ENCODE results near the gene ADGRV1. TPM values are rescaled to one million over a fixed set of nuclear protein-coding genes. Genes with fewer than 3 reads are reported as not detected.
"Not testable (repeated sequence)": the region's sequence is repeated elsewhere in the genome, so short reads cannot be mapped to it uniquely, and the experiment has no call there.

Gene ADGRV1
- total RNA-seq, 2 donors from 2014 or later: 16.4 to 20.9 TPM

- TF ChIP-seq POLR2A (IDR thresholded peaks at IDR 0.05) (no peak), POLR2AphosphoS5 (IDR thresholded peaks at IDR 0.05) (no peak)
- TF ChIP-seq, protein P1, sequence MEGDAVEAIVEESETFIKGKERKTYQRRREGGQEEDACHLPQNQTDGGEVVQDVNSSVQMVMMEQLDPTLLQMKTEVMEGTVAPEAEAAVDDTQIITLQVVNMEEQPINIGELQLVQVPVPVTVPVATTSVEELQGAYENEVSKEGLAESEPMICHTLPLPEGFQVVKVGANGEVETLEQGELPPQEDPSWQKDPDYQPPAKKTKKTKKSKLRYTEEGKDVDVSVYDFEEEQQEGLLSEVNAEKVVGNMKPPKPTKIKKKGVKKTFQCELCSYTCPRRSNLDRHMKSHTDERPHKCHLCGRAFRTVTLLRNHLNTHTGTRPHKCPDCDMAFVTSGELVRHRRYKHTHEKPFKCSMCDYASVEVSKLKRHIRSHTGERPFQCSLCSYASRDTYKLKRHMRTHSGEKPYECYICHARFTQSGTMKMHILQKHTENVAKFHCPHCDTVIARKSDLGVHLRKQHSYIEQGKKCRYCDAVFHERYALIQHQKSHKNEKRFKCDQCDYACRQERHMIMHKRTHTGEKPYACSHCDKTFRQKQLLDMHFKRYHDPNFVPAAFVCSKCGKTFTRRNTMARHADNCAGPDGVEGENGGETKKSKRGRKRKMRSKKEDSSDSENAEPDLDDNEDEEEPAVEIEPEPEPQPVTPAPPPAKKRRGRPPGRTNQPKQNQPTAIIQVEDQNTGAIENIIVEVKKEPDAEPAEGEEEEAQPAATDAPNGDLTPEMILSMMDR (IDR thresholded peaks at IDR 0.05): no peak
- intact Hi-C loops (cut with DNase I): no loop called here
Observed at GRCh38 chr5:90581956-90582355, 23.4 kb downstream of the ADGRV1 start.

GRCh38 chr5:90585337-90585986 lies 26.9 kb downstream of the ADGRV1 start:
- intact Hi-C loops (cut with DNase I): no loop called here
- H3K4me3 ChIP-seq: no peak overlapping the region
- TF ChIP-seq POLR2AphosphoS5 (IDR thresholded peaks at IDR 0.05) (no peak), POLR2A (IDR thresholded peaks at IDR 0.05) (no peak)
- TF ChIP-seq, protein P1 (IDR thresholded peaks at IDR 0.05): no peak
- H3K27ac ChIP-seq: no peak overlapping the region
- no peaks in the 10 kb centered on the region for H3K4me1 ChIP-seq (replicated peaks)
- no peaks in the 10 kb centered on the region for H3K27me3 ChIP-seq (replicated peaks; ENCODE audit: insufficient read depth)
- 76% methylated on average over 7 of the region's 7 CpGs for WGBS
- no peak for DNase-seq (ENCODE audit: low spot score)
- H3K36me3 ChIP-seq: no peaks in the 10 kb centered on the region
- no peaks in the 10 kb centered on the region for H3K9me3 ChIP-seq

More at GRCh38 chr5:90581956-90582355, 23.4 kb downstream of the ADGRV1 start:
- Histone ChIP-seq H3K4me1 (replicated peaks) (no peaks in the 10 kb centered on the region), H3K27me3 (replicated peaks; ENCODE audit: insufficient read depth) (no peaks in the 10 kb centered on the region), H3K9me3 (no peaks in the 10 kb centered on the region), H3K4me3 (no peak overlapping the region), H3K36me3 (no peaks in the 10 kb centered on the region), H3K27ac (no peak overlapping the region)
- no peak for DNase-seq (ENCODE audit: low spot score)
- WGBS: 84% methylated on average over 2 of the region's 2 CpGs

DNA sequence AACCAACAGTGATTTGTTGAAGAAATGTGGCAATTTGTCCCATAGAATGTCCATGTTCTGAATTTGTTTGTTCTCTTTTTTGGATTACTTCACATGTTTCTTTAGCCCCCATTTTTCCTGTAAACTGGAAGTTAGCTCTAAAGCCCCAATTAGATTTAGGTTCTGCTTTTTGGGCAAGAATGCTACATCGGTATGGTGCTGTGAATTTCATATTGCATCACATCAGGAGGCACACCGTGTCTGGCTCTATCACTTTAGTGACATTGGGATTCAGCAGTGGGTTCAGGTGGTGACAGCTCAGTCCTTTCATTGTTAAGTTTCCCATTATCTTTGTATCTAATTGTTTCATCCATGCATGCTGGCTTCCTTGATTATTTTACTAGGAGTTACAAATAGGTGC lies 27.9 kb downstream of the ADGRV1 start:
- no peaks in the 10 kb centered on the region for H3K9me3 ChIP-seq
- H3K27me3 ChIP-seq (replicated peaks; ENCODE audit: insufficient read depth): no peaks in the 10 kb centered on the region
- H3K4me3 ChIP-seq: no peak overlapping the region
- 85% methylated on average over 2 of the region's 2 CpGs for WGBS
- no peak for DNase-seq (ENCODE audit: low spot score)
- H3K27ac ChIP-seq: no peak overlapping the region
- intact Hi-C loops (cut with DNase I): no loop called here
- H3K4me1 ChIP-seq (replicated peaks): no peaks in the 10 kb centered on the region
- no peak for TF ChIP-seq POLR2A (IDR thresholded peaks at IDR 0.05)
- TF ChIP-seq, protein P1 (IDR thresholded peaks at IDR 0.05): no peak
- no peak for TF ChIP-seq POLR2AphosphoS5 (IDR thresholded peaks at IDR 0.05)
- H3K36me3 ChIP-seq: no peaks in the 10 kb centered on the region

GRCh38 chr5:90590170-90590569 lies 31.6 kb downstream of the ADGRV1 start:
- Histone ChIP-seq H3K4me3 (no peak overlapping the region), H3K9me3 (no peaks in the 10 kb centered on the region), H3K36me3 (no peaks in the 10 kb centered on the region), H3K27ac (no peak overlapping the region), H3K27me3 (replicated peaks; ENCODE audit: insufficient read depth) (no peaks in the 10 kb centered on the region), H3K4me1 (replicated peaks) (no peaks in the 10 kb centered on the region)
- WGBS: 91% methylated on average over 3 of the region's 3 CpGs
- intact Hi-C loops (cut with DNase I): no loop called here
- TF ChIP-seq POLR2AphosphoS5 (IDR thresholded peaks at IDR 0.05) (no peak), POLR2A (IDR thresholded peaks at IDR 0.05) (no peak)
- TF ChIP-seq, protein P1 (IDR thresholded peaks at IDR 0.05): no peak
- DNase-seq (ENCODE audit: low spot score): no peak

DNA sequence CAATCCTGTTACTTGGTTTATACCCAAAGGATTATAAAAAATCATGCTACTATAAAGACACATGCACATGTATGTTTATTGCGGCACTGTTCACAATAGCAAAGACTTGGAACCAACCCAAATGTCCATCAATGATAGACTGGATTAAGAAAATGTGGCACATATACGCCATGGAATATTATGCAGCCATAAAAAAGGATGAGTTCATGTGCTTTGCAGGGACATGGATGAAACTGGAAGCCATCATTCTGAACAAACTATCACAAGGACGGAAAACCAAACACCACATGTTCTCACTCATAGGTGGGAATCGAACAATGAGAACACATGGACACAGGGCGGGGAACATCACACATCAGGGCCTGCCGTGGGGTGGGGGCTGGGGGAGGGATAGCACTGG lies 34.5 kb downstream of the ADGRV1 start:
- H3K27ac ChIP-seq; intact Hi-C loops (cut with DNase I); H3K4me1 ChIP-seq (replicated peaks); H3K9me3 ChIP-seq; DNase-seq (ENCODE audit: low spot score); H3K27me3 ChIP-seq (replicated peaks; ENCODE audit: insufficient read depth); H3K4me3 ChIP-seq; H3K36me3 ChIP-seq: not testable (repeated sequence)
- WGBS: 94% methylated on average over 6 of the region's 6 CpGs

- H3K27me3 ChIP-seq (replicated peaks; ENCODE audit: insufficient read depth): not testable (repeated sequence)
Observed at GRCh38 chr5:90595766-90596165, 37.2 kb downstream of the ADGRV1 start.

More at GRCh38 chr5:90595766-90596165, 37.2 kb downstream of the ADGRV1 start:
- intact Hi-C loops (cut with DNase I); H3K27ac ChIP-seq; H3K4me1 ChIP-seq (replicated peaks); H3K9me3 ChIP-seq; H3K4me3 ChIP-seq; H3K36me3 ChIP-seq; DNase-seq (ENCODE audit: low spot score): not testable (repeated sequence)
- 98% methylated on average over 34 of the region's 34 CpGs for WGBS

Data from prostate gland (tissue), 2 donors.